Psoas muscle (tissue), 8 donors: Measurements from ENCODE around the gene PBX4. TPM values are rescaled to one million over a fixed set of nuclear protein-coding genes. Genes with fewer than 3 reads are reported as not detected.
A peak's percentile ranks its signal among the peaks of the same experiment; 100 is the strongest.

Experiments used
- ATAC-seq, 4 donors: fragments of 200-7000 bp; cut with Tn5 transposase; one replicate each; pipeline ENCODE4 v1.9.1; 2020; ENCODE audit warnings: moderate library complexity in 3 of 4, mild to moderate bottlenecking in 2 of 4
- DNase-seq, 2 donors: peaks; one replicate each; pipeline ENCODE4 v3.0.0-alpha.2; 2020
- H3K27ac ChIP-seq: fragments of 200-600 bp; one replicate; pipeline ENCODE4 v1.8.0; 2022
- H3K27me3 ChIP-seq, 3 donors: fragments of 200-600 bp in 1 of 3; one replicate each; pipeline versions ENCODE4 v1.6.1 to v1.8.0; 2013 to 2022; ENCODE audit warnings: low read length in 2 of 3, mild to moderate bottlenecking in 2 of 3, moderate library complexity in 1 of 3; ENCODE audit not compliant: insufficient read depth in 3 of 3
- H3K36me3 ChIP-seq, 2 donors: fragments of 200-600 bp in 1 of 2; one replicate each; pipeline versions ENCODE4 v1.6.1 to v1.8.0; 2013 to 2022; ENCODE audit warnings: low read depth in 1 of 2, mild to moderate bottlenecking in 1 of 2, moderate library complexity in 1 of 2; ENCODE audit not compliant: insufficient read depth in 1 of 2
- H3K4me1 ChIP-seq: fragments of 200-600 bp; one replicate; pipeline ENCODE4 v1.8.0; 2022
- H3K4me3 ChIP-seq: fragments of 200-600 bp; one replicate; pipeline ENCODE4 v1.8.0; 2022; ENCODE audit warnings: mild to moderate bottlenecking
- H3K9me3 ChIP-seq: fragments of 200-600 bp; one replicate; pipeline ENCODE4 v1.8.0; 2022
- WGBS, 3 donors: extraction: QIAGEN DNeasy Blood & Tissue Kit; methylation state at CpG; one replicate each; pipeline versions ENCODE4 v1.1.6 to v1.1.7; 2013; 5-methylcytosine and 5-hydroxymethylcytosine counted together
- intact Hi-C, 2 donors: fragments of 100-400 bp; cut with DNase I; formaldehyde crosslinking; loops; one replicate each; pipeline versions ENCODE4 v1.11.0 to v1.14.2; 2022
- polyA plus RNA-seq, 3 donors: library from polyadenylated mRNA; stranded (reverse); fragments of 200-250 nt; gene quantifications; one replicate each; pipeline ENCODE4 v1.2.3, GENCODE V29; 2013
- total RNA-seq, 4 donors: library from RNA; stranded (reverse); fragmentation: NEBNext Ultra II Directional in 2 of 4; extraction: Animal tissue kit (Norgen Biotek cat#: 25700) in 2 of 4; gene quantifications; one replicate each; pipeline versions ENCODE4 v1.2.1 to v1.2.4, GENCODE V29; 2021 to 2023
- TF ChIP-seq, protein P1 (sequence below): fragments of 200-600 bp; IDR thresholded peaks from one replicate; pipeline ENCODE4 v1.8.0; 2022; ENCODE audit warnings: antibody characterized with exemption
- donor health status: healthy with polysubstance abuse.
- donor health status: DM: no; HTN: no; CAD: no; lungs with moderate emphysema.
- donor health status: Bipolar disorder and iron deficiency.
- donor health status: healthy.
- donor health status: DM: yes; HTN: yes; CAD: no.
- donor health status: DM: no; HTN: no; CAD: no.
- donor health status: DM: no; HTN: no; CAD: no.
- donor health status: DM: yes; HTN: yes; CAD: no.

Gene PBX4
- total and polyA plus RNA-seq, 7 donors = 0.06 to 0.17 (median 0.08) TPM; not detected in 4

DNA sequence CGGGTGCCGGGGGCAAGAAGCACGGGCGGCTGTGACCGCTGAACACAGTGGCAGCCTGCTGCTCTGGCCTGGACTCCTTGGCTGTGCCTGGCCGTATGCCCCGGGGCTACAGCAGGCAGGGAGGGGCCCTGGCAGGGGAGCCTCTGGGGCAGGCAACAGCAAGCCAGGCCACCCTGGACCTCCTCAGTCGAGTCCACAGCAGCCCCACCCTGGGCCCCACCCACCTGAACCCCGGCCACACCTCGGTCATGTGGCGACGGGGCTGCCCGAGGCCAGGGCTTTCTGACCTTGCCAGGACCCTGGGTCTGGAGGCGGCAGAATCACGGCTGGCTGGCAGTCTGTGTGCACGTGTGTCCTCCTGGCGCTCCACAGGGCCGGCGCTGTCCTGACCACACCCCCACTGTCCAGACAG, 71.7 kb downstream of the PBX4 start:
- Histone ChIP-seq H3K4me3 (no peak overlapping the region), H3K27me3 (peaks cover 0 to 66% (median 22%) of the 10 kb centered on the region in 3 donors), H3K27ac (no peak overlapping the region), H3K36me3 (no peaks in the 10 kb centered on the region), H3K9me3 (no peaks in the 10 kb centered on the region), H3K4me1 (no peaks in the 10 kb centered on the region)
- DNase-seq (no peak), ATAC-seq (peak in 1 of 4 donors; percentile 4)
- TF ChIP-seq, protein P1, sequence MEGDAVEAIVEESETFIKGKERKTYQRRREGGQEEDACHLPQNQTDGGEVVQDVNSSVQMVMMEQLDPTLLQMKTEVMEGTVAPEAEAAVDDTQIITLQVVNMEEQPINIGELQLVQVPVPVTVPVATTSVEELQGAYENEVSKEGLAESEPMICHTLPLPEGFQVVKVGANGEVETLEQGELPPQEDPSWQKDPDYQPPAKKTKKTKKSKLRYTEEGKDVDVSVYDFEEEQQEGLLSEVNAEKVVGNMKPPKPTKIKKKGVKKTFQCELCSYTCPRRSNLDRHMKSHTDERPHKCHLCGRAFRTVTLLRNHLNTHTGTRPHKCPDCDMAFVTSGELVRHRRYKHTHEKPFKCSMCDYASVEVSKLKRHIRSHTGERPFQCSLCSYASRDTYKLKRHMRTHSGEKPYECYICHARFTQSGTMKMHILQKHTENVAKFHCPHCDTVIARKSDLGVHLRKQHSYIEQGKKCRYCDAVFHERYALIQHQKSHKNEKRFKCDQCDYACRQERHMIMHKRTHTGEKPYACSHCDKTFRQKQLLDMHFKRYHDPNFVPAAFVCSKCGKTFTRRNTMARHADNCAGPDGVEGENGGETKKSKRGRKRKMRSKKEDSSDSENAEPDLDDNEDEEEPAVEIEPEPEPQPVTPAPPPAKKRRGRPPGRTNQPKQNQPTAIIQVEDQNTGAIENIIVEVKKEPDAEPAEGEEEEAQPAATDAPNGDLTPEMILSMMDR = no peak
- intact Hi-C loops = no loop called here
- 29 to 47% (median 34%) methylated on average over 15 to 19 of the region's 19 CpGs for WGBS, 3 donors

DNA sequence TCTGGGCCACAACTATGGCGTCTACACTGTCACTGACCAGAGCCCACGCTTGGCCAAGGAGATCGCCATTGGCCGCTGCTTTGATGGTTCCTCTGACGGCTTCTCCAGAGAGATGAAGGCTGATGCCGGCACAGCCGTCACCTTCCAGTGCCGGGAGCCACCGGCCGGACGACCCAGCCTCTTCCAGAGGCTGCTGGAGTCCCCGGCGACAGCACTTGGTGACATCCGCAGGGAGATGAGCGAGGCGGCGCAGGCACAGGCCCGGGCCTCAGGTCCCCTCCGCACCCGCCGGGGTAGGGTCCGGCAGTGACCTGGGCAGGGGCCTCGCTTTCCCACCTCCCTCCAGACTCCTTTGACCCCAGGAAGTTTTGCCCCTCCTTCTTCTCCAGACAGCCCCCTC, 72.8 kb downstream of the PBX4 start:
- peaks cover 0 to 73% (median 29%) of the 10 kb centered on the region in 3 donors for H3K27me3 ChIP-seq
- peaks cover 2% of the 10 kb centered on the region for H3K4me1 ChIP-seq
- ATAC-seq = no peak
- TF ChIP-seq, protein P1 = no peak
- intact Hi-C loops = no loop called here
- no peak for DNase-seq
- 91 to 94% (median 94%) methylated on average over 20 to 23 of the region's 23 CpGs for WGBS, 3 donors
- H3K36me3 ChIP-seq = no peaks in the 10 kb centered on the region
- no peak overlapping the region for H3K4me3 ChIP-seq
- H3K27ac ChIP-seq = no peak overlapping the region
- H3K9me3 ChIP-seq = no peaks in the 10 kb centered on the region

DNA sequence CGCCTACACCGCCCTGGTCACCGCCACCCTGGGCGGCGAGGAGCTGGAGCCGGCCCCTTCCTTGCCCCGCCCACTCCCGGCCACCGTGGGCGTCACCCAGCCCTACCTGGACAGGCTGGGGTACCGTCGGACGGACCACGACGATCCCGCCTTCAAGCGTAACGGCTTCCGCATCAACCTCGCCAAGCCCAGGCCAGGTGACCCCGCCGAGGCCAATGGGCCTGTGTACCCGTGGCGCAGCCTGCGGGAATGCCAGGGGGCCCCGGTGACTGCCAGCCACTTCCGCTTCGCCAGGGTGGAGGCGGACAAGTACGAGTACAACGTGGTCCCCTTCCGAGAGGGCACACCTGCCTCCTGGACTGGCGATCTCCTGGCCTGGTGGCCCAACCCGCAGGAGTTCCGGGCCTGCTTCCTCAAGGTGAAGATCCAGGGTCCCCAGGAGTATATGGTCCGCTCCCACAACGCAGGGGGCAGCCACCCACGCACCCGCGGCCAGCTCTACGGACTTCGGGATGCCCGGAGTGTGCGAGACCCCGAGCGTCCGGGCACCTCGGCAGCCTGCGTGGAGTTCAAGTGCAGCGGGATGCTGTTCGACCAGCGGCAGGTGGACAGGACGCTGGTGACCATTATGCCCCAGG, 73.4 kb downstream of the PBX4 start:
- no peak for DNase-seq

DNA sequence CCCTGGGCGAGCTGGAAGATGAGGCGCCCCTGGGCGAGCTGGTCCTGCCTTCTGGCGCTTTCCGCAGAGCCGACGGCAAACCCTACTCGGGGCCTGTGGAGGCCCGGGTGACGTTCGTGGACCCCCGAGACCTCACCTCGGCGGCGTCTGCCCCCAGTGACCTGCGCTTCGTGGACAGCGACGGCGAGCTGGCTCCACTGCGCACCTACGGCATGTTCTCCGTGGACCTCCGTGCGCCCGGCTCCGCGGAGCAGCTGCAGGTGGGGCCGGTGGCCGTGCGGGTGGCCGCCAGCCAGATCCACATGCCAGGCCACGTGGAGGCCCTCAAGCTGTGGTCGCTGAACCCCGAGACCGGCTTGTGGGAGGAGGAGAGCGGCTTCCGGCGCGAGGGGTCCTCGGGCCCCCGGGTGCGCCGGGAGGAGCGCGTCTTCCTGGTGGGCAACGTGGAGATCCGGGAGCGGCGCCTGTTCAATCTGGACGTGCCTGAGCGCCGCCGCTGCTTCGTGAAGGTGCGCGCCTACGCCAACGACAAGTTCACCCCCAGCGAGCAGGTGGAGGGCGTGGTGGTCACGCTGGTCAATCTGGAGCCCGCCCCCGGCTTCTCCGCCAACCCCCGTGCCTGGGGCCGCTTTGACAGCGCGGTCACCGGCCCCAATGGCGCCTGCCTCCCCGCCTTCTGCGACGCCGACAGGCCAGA, 74.1 kb downstream of the PBX4 start:
- no peak overlapping the region for H3K4me3 ChIP-seq
- 84 to 94% (median 90%) methylated on average over 65 to 75 of the region's 75 CpGs for WGBS, 3 donors
- no peak overlapping the region for H3K27ac ChIP-seq
- H3K36me3 ChIP-seq = no peaks in the 10 kb centered on the region
- ATAC-seq (no peak), DNase-seq (no peak)
- TF ChIP-seq, protein P1 = no peak
- peaks cover 0 to 73% (median 33%) of the 10 kb centered on the region in 3 donors for H3K27me3 ChIP-seq
- intact Hi-C loops = no loop called here
- H3K9me3 ChIP-seq = no peaks in the 10 kb centered on the region
- H3K4me1 ChIP-seq = peaks cover 2% of the 10 kb centered on the region

More for the DNA sequence above, 73.4 kb downstream of the PBX4 start:
- H3K36me3 ChIP-seq = no peaks in the 10 kb centered on the region
- peaks cover 0 to 73% (median 33%) of the 10 kb centered on the region in 3 donors for H3K27me3 ChIP-seq
- H3K27ac ChIP-seq = no peak overlapping the region
- TF ChIP-seq, protein P1 = no peak
- no peak overlapping the region for H3K4me3 ChIP-seq
- no peaks in the 10 kb centered on the region for H3K9me3 ChIP-seq
- WGBS, 3 donors = 90 to 95% (median 91%) methylated on average over 43 to 53 of the region's 53 CpGs
- no peak for ATAC-seq
- H3K4me1 ChIP-seq = peaks cover 2% of the 10 kb centered on the region
- intact Hi-C loops = no loop called here
